Stimulated activated naive CD4-positive, alpha-beta T cell (primary cell): Measurements from ENCODE around the gene CFAP54.

ENCODE experiments used
- DNase-seq, 6 experiments: peaks; one replicate each; lab custom pipeline; 2025; lab: John Stamatoyannopoulos, UW

The CFAP54 gene

GRCh38 chr12:96749999-96750398, 260.6 kb downstream of the CFAP54 start:
- DNase-seq = no peak

GRCh38 chr12:96751626-96752025, 262.2 kb downstream of the CFAP54 start:
- no peak for DNase-seq

GRCh38 chr12:96752211-96752610, 262.8 kb downstream of the CFAP54 start:
- DNase-seq = no peak

GRCh38 chr12:96766232-96766631, 276.9 kb downstream of the CFAP54 start:
- no peak for DNase-seq

- no peak for DNase-seq
These were observed 280.0 kb downstream of the CFAP54 start for GRCh38 chr12:96769400-96769799.

GRCh38 chr12:96770219-96771102, 281.1 kb downstream of the CFAP54 start:
- DNase-seq = no peak

- DNase-seq = no peak
These were observed 283.7 kb downstream of the CFAP54 start for GRCh38 chr12:96773031-96773430.

GRCh38 chr12:96774496-96775256, 285.3 kb downstream of the CFAP54 start:
- no peak for DNase-seq

GRCh38 chr12:96776908-96777307, 287.5 kb downstream of the CFAP54 start:
- no peak for DNase-seq

- no peak for DNase-seq
These were observed 291.0 kb downstream of the CFAP54 start for GRCh38 chr12:96780330-96780729.

- no peak for DNase-seq
These were observed 297.4 kb downstream of the CFAP54 start for GRCh38 chr12:96786791-96787190.

GRCh38 chr12:96803969-96804368, 314.6 kb downstream of the CFAP54 start:
- no peak for DNase-seq

GRCh38 chr12:96806272-96806671, 316.9 kb downstream of the CFAP54 start:
- no peak for DNase-seq

- no peak for DNase-seq
These were observed 318.4 kb downstream of the CFAP54 start for GRCh38 chr12:96807741-96808140.

- DNase-seq = no peak
These were observed 319.2 kb downstream of the CFAP54 start for GRCh38 chr12:96808587-96808986.

GRCh38 chr12:96809522-96809921, 320.1 kb downstream of the CFAP54 start:
- no peak for DNase-seq

GRCh38 chr12:96810057-96810456, 320.7 kb downstream of the CFAP54 start:
- no peak for DNase-seq

- no peak for DNase-seq
These were observed 321.1 kb downstream of the CFAP54 start for GRCh38 chr12:96810477-96810876.

GRCh38 chr12:96811083-96811482, 321.7 kb downstream of the CFAP54 start:
- no peak for DNase-seq

GRCh38 chr12:96812153-96812552, 322.8 kb downstream of the CFAP54 start:
- no peak for DNase-seq

GRCh38 chr12:96814200-96814599, 324.8 kb downstream of the CFAP54 start:
- no peak for DNase-seq

GRCh38 chr12:96821592-96821991, 332.2 kb downstream of the CFAP54 start:
- no peak for DNase-seq

- no peak for DNase-seq
These were observed 333.3 kb downstream of the CFAP54 start for GRCh38 chr12:96822641-96823040.
